ENCODE data around the gene IFI16.
"Not testable (repeated sequence)": the region's sequence is repeated elsewhere in the genome, so short reads cannot be mapped to it uniquely, and the experiment has no call there.

The IFI16 gene

DNA sequence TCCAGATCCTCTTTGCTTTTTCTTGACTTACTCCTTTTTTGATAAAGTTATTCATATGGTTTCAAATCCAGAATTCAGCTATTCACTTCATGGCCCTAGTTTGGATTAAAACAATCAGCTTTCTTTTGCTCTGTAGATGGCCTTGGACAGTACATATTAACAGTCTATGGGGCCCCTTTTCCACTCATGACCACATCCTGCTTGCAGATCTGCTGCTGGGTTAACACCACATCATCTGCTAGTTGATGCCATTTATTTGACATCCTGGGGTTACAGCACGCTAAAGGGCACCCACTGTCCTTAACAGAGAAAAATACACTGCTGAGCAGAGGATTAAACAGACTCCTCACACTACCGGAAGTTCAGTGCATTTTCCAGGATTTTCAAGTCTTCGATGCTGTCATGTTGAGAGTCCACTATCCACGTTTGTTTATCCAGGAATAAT, 941 bp upstream of the IFI16 start:
- FAIRE-seq, result no peak

DNA sequence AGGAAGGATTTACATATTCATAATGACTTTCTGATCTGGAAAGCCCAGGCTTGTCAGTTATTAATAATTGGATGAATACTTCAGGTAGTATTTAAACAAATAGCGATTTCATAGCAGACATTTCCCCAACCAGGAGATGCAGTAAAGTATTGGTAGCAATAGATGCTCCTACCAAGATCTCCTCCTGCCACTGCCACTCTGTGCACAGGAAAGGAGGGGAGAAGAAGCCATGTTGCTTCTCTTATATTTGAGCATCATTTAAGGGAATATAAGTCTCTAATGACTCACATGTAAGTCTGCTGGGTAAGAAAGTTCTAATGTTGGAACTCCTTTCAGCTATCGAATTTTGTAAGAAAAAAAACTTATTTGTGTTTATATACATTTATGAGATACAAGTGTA, 420 bp upstream of the IFI16 start:
- no peak for FAIRE-seq

DNA sequence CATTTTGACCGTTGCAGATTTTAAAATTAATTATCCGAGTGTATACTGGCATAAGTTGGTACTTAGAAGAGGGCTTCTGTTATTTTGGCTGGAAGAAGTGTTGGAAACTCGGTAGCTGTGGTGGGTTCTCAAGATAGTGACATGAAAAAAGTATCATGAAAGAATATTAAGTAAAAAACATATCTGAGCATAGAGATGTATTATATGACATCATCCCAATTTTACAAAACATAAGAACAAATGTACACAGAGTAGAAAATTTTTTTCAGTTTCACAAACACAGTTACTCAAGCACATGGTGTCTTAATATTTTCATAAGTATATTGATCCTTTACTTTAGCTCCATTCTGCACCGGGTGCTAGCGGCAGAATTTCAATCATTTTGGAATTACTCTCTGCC, 684 bp downstream of the IFI16 start:
- no peak for FAIRE-seq

GRCh38 chr1:159011001-159011400, 1.3 kb downstream of the IFI16 start:
- not testable (repeated sequence) for FAIRE-seq

GRCh38 chr1:159011751-159012150, 2.0 kb downstream of the IFI16 start:
- no peak for FAIRE-seq

GRCh38 chr1:159012495-159012894, 2.8 kb downstream of the IFI16 start:
- FAIRE-seq, result no peak

- FAIRE-seq, result no peak
Observed at GRCh38 chr1:159014003-159014571, 4.4 kb downstream of the IFI16 start.

DNA sequence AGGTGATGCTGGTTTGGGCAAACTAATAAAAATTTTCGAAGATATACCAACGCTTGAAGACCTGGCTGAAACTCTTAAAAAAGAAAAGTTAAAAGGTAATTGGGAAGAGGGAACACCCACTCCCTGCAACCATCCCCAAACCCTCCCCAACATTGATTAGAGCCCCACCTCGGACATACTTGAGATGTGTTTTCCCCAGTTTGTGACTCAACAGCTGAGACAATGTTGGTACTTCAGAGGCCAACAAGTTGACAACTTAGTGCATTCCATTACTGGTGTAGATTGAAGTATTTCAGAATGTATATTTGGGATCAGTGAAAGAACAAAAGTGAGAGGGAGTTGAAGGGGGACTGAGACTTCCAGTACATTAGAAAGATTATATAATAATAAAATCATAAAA, 5.1 kb downstream of the IFI16 start:
- FAIRE-seq, result no peak

GRCh38 chr1:159015440-159015909, 5.8 kb downstream of the IFI16 start:
- no peak for FAIRE-seq

DNA sequence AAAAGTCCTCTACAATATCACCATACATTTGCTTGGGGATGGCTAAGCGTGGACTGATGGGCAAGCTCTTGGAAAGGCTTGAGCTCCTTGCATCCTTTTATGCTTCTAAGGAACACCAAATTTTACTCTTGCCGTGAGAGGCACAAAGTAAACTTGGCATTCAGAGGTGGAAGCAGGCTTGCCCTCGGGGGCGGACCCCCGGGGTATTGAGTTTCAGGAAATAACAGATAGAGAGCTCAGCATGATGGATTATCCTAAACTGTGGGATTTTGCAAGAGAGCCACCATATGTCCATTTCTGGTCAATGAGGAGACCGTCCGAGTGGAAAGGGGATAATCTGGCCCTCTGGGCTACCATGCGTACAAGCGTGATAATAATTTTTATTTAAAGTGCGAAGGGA, 14.0 kb downstream of the IFI16 start:
- no peak for FAIRE-seq

- no peak for FAIRE-seq
Observed at GRCh38 chr1:159025043-159025442, 15.3 kb downstream of the IFI16 start.

- FAIRE-seq, result not testable (repeated sequence)
Observed at GRCh38 chr1:159026841-159027240, 17.1 kb downstream of the IFI16 start.

DNA sequence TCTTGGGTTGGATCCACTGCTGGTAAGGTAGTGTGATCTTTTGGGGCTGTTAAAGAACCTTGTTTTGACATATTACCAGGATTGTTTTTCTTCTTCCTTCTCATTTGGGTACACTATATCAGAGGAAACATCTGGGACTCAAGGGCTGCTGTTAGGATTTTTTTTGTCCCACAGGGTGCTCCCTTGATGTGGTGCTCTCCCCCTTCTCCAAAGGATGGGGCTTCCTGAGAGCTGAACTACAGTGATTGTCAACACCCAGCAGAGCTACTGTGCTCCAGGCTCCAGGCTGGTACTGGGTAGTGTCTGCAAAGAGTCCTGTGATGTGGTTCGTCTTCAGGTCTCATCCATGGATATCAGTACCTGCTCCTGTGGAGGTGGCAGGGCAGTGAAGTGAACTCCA, 20.6 kb downstream of the IFI16 start:
- FAIRE-seq, result no peak

DNA sequence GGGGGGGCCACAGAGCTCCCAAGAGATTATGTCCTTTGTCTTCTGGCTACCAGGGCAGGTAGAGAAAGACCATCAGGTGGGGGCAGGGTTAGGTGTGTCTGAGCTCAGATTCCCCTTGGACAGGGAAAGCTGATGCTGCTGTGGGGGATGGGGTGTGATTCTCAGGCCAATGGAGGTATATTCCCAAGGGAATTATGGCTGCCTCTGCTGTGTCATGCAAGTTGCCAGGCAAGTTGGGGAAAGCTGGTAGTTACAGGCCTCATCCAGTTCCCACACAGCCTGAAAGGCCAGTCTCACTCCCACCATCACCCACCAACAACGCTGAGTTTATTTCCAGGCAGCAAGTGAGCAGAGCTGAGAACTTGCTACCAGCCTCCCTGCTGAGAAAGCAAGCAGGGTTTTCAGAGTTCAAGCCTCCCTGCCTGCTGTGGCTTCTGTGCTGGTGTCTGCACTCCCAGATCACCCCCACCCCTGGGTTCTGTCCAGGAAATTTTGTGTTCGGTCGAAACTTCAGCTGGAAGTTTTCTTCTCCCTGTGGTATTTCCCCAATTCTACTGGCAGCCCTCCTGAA, 21.3 kb downstream of the IFI16 start:
- no peak for FAIRE-seq

DNA sequence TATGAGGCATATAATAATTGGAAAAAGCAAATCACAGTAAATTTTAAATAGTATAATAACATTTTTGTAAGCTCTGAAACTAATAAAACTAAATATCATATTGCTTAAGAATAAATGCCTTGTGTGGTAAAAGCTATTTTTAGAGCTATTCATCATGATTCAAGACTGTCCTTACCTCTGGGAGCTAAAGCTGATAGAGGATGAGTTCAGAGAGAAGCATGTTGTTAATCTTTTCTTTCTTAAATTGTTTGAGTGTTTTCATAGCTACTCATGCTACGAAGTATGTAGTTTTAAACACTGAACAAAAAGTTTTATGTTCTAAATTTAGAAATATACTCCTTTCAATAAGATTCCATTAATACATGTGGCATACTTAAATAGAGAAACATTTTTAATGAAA, 30.5 kb downstream of the IFI16 start:
- FAIRE-seq, result no peak

DNA sequence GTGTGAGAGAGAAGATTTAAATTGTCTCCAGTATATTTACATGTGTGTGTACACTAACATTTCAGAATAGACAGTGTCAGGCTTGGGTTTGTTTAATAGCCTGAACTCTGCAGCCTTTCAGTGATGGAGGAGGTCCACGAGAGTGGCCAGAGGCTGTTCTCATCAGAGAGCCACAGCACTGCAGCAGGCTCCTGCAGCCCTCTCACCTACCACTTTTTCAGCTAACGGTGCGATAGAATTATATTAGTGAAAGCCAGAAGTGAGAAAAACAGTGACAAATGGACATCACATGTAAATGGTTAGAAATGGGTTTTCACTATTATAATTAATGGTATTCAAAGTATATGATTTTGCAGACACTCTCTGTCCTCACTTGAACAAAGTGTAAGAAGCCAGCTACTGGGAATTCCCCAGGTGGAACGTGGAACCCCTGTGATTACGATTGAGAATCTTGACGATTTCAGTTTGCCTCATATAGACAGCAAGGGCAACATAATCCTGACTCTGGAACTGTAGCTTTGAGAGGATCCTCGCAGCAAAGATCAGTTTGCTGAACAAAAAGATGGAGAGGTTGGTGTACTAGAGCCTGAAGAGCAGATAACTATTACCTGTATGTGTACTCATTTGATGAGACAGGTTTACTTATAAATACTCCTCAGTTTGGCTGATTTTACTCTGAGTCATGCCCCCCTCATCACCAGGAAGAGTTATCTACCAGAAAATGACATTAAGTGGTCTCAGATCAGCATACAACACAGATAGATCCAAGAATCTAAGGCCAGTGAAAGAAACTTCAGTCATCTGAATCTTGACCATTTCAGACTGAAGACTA, 31.4 kb downstream of the IFI16 start:
- FAIRE-seq, result no peak

GRCh38 chr1:159046486-159046885, 36.8 kb downstream of the IFI16 start:
- FAIRE-seq, result not testable (repeated sequence)

DNA sequence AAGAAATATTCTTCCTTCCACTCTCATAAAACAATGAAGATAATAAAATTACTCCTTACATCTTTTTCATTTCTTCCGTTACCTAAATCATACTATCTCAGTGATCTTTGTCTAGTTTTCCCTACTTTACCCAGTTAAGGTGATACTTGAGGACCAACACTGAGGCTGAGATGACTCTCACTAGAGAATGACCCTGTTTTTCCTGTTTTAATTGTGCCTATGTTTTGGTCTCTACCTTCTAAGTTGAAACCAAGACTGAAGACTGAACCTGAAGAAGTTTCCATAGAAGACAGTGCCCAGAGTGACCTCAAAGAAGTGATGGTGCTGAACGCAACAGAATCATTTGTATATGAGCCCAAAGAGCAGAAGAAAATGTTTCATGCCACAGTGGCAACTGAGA, 41.7 kb downstream of the IFI16 start:
- FAIRE-seq, result no peak

DNA sequence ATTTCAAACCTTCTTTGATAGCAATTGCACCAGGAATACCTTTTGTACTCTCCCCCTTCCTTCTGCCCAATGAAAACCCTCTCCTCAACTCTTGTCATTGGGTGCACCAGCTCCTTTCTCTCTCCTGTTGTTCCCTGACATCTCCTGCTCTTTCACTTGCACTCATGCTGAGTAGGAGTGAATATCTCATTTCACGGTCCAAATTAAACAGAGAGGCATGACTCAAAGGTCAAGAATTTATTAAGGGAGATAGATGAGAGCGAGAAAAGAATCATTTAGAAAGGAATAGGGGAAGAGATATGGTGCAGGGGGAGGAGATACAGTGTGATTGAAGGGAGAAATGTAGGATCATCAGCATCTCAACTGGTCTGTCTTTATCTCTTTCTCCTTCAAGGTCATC, 44.7 kb downstream of the IFI16 start:
- no peak for FAIRE-seq

GRCh38 chr1:159055181-159055641, 45.5 kb downstream of the IFI16 start:
- no peak for FAIRE-seq

DNA sequence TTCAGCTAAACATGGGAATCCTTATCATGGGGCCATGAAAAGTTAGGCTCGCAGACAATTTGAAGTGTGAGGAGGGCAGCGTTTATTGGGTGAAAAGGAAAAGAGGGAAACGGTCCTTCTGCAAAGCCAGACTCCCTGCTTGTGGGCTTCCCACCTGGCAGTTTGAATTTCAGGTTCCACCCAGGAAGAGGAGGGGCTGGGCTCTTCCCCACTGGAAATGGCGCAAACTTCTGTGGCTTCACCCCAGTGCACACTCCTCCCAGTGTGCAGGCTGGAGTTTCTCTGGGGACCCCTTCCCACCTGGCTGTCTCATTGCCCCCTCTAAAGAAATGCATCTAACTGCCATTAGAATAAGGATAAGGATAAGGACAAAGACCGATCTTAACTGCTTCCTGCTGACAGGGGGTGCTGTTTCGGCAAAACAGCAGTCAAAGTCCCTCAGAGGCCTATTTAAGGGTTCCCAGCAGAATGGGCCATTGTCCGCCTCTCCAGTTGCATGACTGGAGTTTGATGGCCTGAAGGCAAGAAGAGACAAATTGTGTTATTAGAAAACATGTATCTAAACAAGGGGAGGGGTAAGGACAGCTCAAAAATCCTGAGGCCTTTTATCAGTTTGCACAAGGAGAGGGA, 46.5 kb downstream of the IFI16 start:
- no peak for FAIRE-seq

DNA sequence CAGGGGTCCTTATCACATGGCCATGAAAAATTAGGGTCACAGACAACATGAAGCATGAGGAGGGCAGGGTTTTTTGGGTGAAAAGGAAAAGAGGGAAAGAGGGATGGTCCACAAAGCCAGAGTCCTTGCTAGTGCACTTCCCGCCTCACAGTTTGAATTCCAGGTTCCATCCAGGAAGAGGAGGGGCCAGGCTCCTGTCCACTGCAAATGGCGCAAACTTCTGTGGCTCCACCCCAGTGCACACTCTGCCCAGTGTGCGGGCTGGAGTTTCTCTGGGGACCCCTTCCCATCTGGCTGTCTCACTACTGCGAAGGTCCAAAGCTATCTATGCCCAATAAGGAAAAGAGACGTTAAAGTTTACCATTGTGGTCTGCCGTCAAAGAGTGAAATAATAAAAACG, 49.0 kb downstream of the IFI16 start:
- no peak for FAIRE-seq

GRCh38 chr1:159065106-159065505, 55.4 kb downstream of the IFI16 start:
- FAIRE-seq, result no peak
